RWPE2 (cell line): ENCODE measurements around the gene EPHA2.

ENCODE experiments used
- ATAC-seq: fragments of 200-7000 bp; cut with Tn5 transposase; 3 replicates; pipeline ENCODE4 v1.9.1; 2021; ENCODE audit warnings: low read depth
- DNase-seq: peaks from one replicate; pipeline ENCODE4 v3.0.0-alpha.2; 2020; ENCODE audit warnings: low spot score
- H3K27ac ChIP-seq: fragments of 450-650 bp; 2 replicates; pipeline ENCODE4 v1.5.1; 2017; ENCODE audit warnings: mild to moderate bottlenecking; ENCODE audit not compliant: poor library complexity, severe bottlenecking
- H3K27me3 ChIP-seq: fragments of 250-450 bp; sonication (Bioruptor Pico); 2 replicates; pipeline ENCODE4 v1.5.1; 2021; ENCODE audit warnings: mild to moderate bottlenecking, moderate library complexity; ENCODE audit not compliant: insufficient read depth, poor library complexity, severe bottlenecking
- H3K36me3 ChIP-seq: fragments of 250-450 bp; sonication (Bioruptor Pico); 2 replicates; pipeline ENCODE4 v1.5.1; 2020; ENCODE audit warnings: low read depth, mild to moderate bottlenecking, moderate library complexity
- H3K4me1 ChIP-seq: fragments of 250-450 bp; sonication (Bioruptor Pico); 2 replicates; pipeline ENCODE4 v1.5.1; 2021; ENCODE audit warnings: mild to moderate bottlenecking, moderate library complexity; ENCODE audit not compliant: insufficient read depth, poor library complexity, severe bottlenecking
- H3K4me3 ChIP-seq: fragments of 250-450 bp; sonication (Bioruptor Pico); 2 replicates; pipeline ENCODE4 v1.5.1; 2021; ENCODE audit warnings: mild to moderate bottlenecking, moderate library complexity; ENCODE audit not compliant: severe bottlenecking
- H3K9me3 ChIP-seq: fragments of 250-450 bp; sonication (Bioruptor Pico); 2 replicates; pipeline ENCODE4 v1.5.1; 2021; ENCODE audit warnings: mild to moderate bottlenecking, moderate library complexity; ENCODE audit not compliant: severe bottlenecking
- TF ChIP-seq, protein P1 (sequence below): fragments of 450-650 bp; IDR thresholded peaks from one replicate; pipeline ENCODE4 v1.5.1; 2017; ENCODE audit warnings: mild to moderate bottlenecking, moderate library complexity; ENCODE audit not compliant: poor library complexity, severe bottlenecking

EPHA2 gene

DNA sequence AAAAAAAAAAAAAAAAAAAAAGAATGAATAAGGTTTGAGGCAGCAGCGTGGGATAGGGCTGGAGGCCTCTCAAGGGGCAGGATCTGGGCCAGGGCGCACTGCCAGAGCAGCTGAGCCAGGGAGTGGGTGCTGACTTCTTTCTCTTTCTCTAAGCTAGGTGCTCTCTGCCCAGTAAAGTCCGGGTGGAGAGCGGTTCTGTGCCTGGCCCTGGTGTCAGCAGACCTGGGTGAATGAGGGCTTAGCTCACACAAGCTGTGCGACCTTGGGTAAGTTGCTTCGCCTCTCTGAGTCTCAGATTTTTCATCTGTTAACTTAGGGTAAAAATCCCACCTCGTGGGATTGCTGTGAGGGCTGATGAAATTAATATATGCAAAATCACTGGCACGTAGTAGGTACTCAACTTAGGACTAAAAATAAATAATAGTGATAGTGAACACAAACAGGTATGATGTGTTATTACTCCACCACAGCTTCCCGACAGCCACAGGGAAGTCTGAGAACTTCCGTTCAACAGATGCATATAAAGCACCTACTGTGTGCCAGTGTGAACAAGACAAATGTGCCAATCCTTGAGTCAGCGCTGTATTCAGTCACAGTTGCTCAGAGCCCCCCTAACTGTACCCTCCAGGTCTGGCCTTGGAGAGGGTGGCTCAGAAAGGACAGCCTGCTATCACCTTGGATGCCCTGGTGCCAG, 80.4 kb downstream of the EPHA2 start:
- TF ChIP-seq, protein P1, sequence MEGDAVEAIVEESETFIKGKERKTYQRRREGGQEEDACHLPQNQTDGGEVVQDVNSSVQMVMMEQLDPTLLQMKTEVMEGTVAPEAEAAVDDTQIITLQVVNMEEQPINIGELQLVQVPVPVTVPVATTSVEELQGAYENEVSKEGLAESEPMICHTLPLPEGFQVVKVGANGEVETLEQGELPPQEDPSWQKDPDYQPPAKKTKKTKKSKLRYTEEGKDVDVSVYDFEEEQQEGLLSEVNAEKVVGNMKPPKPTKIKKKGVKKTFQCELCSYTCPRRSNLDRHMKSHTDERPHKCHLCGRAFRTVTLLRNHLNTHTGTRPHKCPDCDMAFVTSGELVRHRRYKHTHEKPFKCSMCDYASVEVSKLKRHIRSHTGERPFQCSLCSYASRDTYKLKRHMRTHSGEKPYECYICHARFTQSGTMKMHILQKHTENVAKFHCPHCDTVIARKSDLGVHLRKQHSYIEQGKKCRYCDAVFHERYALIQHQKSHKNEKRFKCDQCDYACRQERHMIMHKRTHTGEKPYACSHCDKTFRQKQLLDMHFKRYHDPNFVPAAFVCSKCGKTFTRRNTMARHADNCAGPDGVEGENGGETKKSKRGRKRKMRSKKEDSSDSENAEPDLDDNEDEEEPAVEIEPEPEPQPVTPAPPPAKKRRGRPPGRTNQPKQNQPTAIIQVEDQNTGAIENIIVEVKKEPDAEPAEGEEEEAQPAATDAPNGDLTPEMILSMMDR, result no peak
- no peak overlapping the region for H3K4me3 ChIP-seq
- DNase-seq (no peak), ATAC-seq (no peak)
- no peaks in the 10 kb centered on the region for H3K9me3 ChIP-seq
- H3K27ac ChIP-seq, result peak overlapping the region; percentile 31
- H3K36me3 ChIP-seq, result no peaks in the 10 kb centered on the region
- H3K4me1 ChIP-seq, result peaks cover 18% of the 10 kb centered on the region
- H3K27me3 ChIP-seq, result no peaks in the 10 kb centered on the region
